Measurements from ENCODE around the gene OR10H3. TPM values are rescaled to one million over a fixed set of nuclear protein-coding genes. Genes with fewer than 3 reads are reported as not detected.

Gene OR10H3
- total RNA-seq, result not detected

GRCh38 chr19:15737722-15738121 lies at the start of gene OR10H3:
Gene OR10H3, plus strand, starts transcription at chr19:15737985. Its CDS starts 3,408 bp downstream, at chr19:15741393.

GRCh38 chr19:15727724-15728123 lies 10.1 kb upstream of the OR10H3 start, which contains the start of gene OR10H2:
Gene OR10H2, plus strand, starts transcription at chr19:15728024. Its CDS starts 20 bp downstream, at chr19:15728044.

GRCh38 chr19:15787611-15788155 lies 49.9 kb downstream of the OR10H3 start, which contains the start of gene OR10H5:
Gene OR10H5, plus strand, starts transcription at chr19:15787661. Its CDS starts 6,388 bp downstream, at chr19:15794049.

Other genes with a start within 250 kb of the OR10H3 start
- gene CYP4F22, start 229.5 kb upstream of the OR10H3 start, total RNA-seq, result not detected
- gene CYP4F8, start 122.8 kb upstream of the OR10H3 start, total RNA-seq, result not detected
- not detected for gene CYP4F3, start 97.1 kb upstream of the OR10H3 start, total RNA-seq
- gene CYP4F12, start 64.9 kb upstream of the OR10H3 start, total RNA-seq, result not detected
- gene OR10H2, start 10.0 kb upstream of the OR10H3 start, total RNA-seq, result not detected
- not detected for gene OR10H5, start 49.7 kb downstream of the OR10H3 start, total RNA-seq
- gene OR10H1, start 77.7 kb downstream of the OR10H3 start, total RNA-seq, result not detected
- gene CYP4F2, start 160.1 kb downstream of the OR10H3 start, total RNA-seq, result not detected
- under 1 TPM in 1 of 2 donors, not detected in 1; under 0.01 TPM for gene CYP4F11, start 196.5 kb downstream of the OR10H3 start, total RNA-seq
- gene OR10H4, start 211.0 kb downstream of the OR10H3 start, total RNA-seq, result not detected

Measured in melanocyte of skin (primary cell).